Fibroblast of the aortic adventitia (primary cell): ENCODE results near the gene CACNA1D. TPM values are rescaled to one million over a fixed set of nuclear protein-coding genes. Genes with fewer than 3 reads are reported as not detected.

Experiments
- DNase-seq: peaks from one replicate; pipeline ENCODE4 v3.0.0-alpha.2; 2010; ENCODE audit warnings: low read depth
- H3K4me3 ChIP-seq: 2 replicates; pipeline ENCODE4 v1.5.1; 2011; ENCODE audit warnings: low read depth, mild to moderate bottlenecking, control low read depth, low read length, moderate library complexity
- total RNA-seq: library from RNA; depleted of rRNA; stranded (reverse); fragments of >200 nt; gene quantifications from 2 replicates; pipeline ENCODE4 v1.2.3, GENCODE V29; 2012; ENCODE audit warnings: low replicate concordance
- TF ChIP-seq, protein P1 (sequence below): IDR thresholded peaks from 2 replicates; pipeline ENCODE4 v1.5.1; 2011; ENCODE audit warnings: mild to moderate bottlenecking, low read length, control low read depth, inconsistent platforms; ENCODE audit not compliant: insufficient read depth

CACNA1D gene
- total RNA-seq, 1 donor = 1.9 TPM

DNA sequence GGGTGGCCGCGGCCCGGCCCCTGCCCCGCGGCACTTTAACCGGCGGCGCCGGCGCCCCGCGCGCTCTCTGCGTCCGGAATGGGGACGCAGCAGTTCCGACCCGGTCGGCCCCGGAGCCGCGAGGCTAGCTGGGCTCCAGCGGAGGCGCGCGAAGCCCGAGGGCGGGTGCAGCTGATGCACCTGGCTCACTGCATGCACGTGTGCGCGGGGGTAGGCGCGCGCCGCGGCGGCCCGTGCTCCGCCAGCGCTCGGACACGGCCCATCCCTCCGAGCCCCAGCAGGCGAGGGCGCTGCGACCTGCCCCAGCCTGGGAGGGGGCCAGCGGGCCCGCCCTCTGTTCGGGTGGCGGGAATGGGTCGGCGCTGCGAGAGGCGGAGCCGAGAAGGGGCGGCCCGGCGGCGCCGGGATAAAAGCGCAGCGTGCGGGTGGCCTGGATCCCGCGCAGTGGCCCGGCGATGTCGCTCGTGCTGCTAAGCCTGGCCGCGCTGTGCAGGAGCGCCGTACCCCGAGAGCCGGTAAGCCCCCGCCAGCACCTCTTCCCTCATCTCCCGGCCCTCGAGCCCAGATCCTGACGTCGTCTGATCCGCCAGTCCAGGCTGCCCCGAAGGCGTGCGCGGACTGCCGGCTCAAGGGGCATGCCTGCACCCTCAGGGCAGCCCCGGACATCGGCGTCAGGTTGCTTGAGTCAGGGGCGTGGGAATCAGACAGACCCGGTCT lies 351.9 kb downstream of the CACNA1D start, which contains the start of the genes CHDH and IL17RB:
TSS of gene CHDH (minus strand) at position 286 of the 717 bp plus-strand sequence. CDS start 22,411 bp downstream, outside the sequence.
TSS of gene IL17RB (plus strand) at position 435 of the 717 bp plus-strand sequence. CDS start at position 456, 21 bp downstream.
- DNase-seq = no peak
- TF ChIP-seq, protein P1, sequence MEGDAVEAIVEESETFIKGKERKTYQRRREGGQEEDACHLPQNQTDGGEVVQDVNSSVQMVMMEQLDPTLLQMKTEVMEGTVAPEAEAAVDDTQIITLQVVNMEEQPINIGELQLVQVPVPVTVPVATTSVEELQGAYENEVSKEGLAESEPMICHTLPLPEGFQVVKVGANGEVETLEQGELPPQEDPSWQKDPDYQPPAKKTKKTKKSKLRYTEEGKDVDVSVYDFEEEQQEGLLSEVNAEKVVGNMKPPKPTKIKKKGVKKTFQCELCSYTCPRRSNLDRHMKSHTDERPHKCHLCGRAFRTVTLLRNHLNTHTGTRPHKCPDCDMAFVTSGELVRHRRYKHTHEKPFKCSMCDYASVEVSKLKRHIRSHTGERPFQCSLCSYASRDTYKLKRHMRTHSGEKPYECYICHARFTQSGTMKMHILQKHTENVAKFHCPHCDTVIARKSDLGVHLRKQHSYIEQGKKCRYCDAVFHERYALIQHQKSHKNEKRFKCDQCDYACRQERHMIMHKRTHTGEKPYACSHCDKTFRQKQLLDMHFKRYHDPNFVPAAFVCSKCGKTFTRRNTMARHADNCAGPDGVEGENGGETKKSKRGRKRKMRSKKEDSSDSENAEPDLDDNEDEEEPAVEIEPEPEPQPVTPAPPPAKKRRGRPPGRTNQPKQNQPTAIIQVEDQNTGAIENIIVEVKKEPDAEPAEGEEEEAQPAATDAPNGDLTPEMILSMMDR = no peak
- H3K4me3 ChIP-seq = peak within 1 kb of the TSS; percentile 60

DNA sequence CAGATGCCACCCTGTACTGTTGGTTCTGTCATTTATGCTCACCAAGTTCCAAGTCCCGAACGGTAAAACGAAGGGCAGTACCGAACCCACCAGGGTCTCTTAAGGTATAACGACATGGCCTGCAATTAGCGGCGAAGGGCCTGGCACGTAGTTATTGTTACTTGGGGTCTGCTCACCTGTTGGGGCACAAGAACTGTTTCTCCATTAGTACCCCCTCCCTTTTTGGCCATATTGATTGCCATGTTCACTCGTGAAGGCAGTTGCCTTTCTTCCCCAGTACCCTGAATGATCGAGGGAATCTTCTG lies 352.4 kb downstream of the CACNA1D start:
- H3K4me3 ChIP-seq = no peak overlapping the region
- DNase-seq = no peak
- TF ChIP-seq, protein P1 = no peak

DNA sequence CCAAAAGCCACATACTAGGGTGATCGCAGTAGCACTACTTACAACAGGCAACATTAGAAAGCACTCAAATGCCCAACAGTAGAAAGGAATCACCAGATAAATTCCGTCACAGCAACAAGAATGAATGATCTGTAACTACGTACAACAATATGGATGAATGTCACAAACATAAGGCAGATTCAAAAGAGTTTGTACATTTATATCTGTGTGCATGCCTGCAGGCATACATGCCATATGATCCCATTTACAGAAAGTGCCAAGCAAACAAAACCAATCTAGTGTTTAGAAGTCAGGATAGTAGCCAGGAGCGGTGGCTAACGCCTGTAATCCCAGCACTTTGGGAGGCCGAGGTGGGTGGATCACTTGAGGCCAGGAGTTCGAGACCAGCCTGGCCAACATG lies 355.5 kb downstream of the CACNA1D start:
- no peak overlapping the region for H3K4me3 ChIP-seq
- TF ChIP-seq, protein P1 = no peak
- DNase-seq = no peak

DNA sequence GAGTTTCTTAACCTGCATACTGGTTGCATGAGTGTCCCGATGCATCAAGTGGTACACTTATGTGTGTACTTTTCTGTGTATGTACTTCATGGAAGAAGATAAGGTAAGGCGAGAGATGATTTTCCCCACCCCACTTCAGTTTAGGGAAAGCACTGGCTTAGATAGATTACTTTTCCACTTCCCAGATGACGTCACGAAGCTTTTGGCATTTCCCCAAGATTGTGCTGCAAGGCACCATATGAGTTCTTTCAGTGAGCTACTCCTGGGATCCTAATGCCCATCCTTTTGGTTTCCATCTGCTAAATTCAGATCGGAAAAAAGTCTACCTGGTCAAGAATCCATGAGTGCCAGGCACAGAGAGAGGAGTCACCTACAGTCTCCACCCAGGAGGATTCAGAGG lies 356.5 kb downstream of the CACNA1D start:
- TF ChIP-seq, protein P1 = no peak
- H3K4me3 ChIP-seq = no peak overlapping the region
- DNase-seq = peak; percentile 61

DNA sequence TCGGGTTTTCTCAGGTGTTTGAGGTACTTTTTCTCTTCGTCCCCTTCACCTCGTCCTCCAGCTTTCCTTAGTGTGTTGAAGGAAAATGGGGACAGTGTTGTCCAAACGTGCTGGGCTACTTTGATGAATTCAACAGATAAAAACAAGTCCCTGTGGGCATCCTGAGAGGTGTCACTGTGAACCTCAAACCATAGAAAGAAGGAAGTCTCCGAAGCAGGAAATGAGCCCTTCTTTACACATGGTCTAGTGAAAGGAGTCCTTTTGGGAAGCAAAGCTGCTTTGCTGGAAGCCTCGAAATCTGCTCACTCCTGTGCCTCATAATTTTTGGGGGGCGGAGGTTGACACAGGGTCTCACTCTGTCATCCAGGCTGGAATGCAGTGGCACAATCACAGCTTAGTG lies 362.6 kb downstream of the CACNA1D start:
- no peak overlapping the region for H3K4me3 ChIP-seq
- TF ChIP-seq, protein P1 = no peak

DNA sequence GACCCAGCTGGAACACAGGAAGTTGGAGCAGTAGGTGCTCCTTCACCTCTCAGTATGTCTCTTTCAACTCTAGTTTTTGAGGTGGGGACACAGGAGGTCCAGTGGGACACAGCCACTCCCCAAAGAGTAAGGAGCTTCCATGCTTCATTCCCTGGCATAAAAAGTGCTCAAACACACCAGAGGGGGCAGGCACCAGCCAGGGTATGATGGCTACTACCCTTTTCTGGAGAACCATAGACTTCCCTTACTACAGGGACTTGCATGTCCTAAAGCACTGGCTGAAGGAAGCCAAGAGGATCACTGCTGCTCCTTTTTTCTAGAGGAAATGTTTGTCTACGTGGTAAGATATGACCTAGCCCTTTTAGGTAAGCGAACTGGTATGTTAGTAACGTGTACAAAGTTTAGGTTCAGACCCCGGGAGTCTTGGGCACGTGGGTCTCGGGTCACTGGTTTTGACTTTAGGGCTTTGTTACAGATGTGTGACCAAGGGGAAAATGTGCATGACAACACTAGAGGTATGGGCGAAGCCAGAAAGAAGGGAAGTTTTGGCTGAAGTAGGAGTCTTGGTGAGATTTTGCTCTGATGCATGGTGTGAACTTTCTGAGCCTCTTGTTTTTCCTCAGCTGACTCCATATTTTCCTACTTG lies 363.8 kb downstream of the CACNA1D start:
- DNase-seq = no peak
- no peak overlapping the region for H3K4me3 ChIP-seq
- TF ChIP-seq, protein P1 = peak; percentile 4

More for the DNA sequence above, 362.6 kb downstream of the CACNA1D start:
- no peak for DNase-seq

DNA sequence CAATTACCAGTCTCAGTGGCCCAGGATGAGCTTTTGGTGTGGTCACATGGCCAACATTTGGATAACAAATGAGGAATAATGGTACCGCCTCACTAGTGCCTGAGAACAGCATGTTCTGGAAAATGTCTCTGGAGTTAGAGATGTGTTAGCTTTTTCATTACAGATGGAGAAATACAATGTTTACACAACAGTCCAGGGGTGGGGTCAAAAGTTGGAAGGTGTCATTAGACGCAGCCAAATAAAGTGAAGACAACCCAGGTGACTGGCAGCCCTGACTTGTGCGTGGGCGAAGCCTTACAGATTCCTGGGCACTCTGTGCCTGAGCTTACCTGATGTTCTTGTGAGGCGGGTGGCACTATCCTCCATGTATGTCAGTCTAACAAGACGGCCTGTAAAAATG lies 364.8 kb downstream of the CACNA1D start:
- TF ChIP-seq, protein P1 = no peak

More for the DNA sequence above, 364.8 kb downstream of the CACNA1D start:
- no peak overlapping the region for H3K4me3 ChIP-seq
- DNase-seq = no peak
